ENCODE measurements around the gene ZNF280A. TPM values are rescaled to one million over a fixed set of nuclear protein-coding genes. Genes with fewer than 3 reads are reported as not detected.

Gene ZNF280A
- total and polyA plus RNA-seq, 2 of the 8 experiments (the other 6 are each of a cell fraction or from before 2014, with no cell fraction given), result 0.09 to 0.61 TPM

DNA sequence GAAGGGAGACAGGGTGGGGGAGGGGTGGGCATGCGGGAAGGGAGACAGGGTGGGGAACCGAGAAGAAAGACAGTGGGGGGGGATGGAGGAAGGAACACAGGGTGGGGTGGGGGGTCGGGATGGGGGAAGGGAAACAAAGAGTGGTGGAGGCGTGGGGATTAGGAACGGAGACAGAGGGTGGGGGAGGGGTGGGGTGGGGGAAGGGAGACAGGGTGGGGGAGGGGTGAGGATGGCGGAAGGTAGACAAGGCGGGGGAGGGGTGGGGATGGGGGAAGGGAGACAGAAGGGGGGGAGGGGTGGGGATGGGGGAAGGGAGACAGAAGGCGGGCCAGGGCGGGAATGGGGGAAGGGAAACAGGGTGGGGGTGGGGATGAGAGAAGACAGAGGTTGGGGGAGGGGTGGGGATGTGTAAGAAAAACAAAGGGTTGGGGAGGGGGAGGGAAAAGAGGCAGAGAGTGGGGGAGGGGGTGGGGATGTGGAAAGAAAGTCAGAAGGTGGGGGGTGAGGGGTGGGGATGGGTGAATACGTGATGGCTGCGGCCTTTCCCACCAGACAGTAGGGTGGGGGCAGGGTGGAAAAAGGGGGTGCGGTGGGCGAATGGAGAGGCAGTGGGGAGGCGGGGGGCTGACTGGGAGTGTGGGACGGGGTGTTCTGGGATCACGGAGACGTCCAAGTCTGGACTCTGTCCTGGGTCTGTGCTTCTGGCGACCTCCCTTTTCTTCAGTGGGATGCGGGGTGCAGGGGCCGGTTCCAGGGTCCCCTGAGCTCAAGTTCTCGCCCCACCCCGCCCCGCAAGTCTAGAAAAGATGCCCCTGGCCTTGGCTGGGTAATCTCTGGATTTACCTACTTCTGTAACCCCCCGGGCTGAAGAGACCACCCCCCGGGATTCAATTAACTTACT, 38.3 kb upstream of the ZNF280A start:
- ChIA-PET POLR2A (ENCODE audit: partially characterized antibody) (no interaction called here), CTCF (ENCODE audit: partially characterized antibody) (interaction anchor here (0.7 to 1.0 kb wide), 4 partner anchors 23 to 504 kb away, joined by 3 to 6 read pairs (median 4); no protein-coding TSS in a partner anchor)
- FAIRE-seq (no peak), DNase-seq (ENCODE audit: low read depth in 1 of 2, low spot score in 2 of 2) (no peak)
- H3K4me1 ChIP-seq (replicated peaks in 1 of 4; ENCODE audit: control insufficient read depth in 3 of 4, insufficient read depth in 4 of 4, low read length in 3 of 4), result no peaks in the 10 kb centered on the region
- H2AFZ ChIP-seq (ENCODE audit: low read length), result no peak overlapping the region
- no peak overlapping the region for H2BK12ac ChIP-seq (ENCODE audit: low read depth, low read length)
- H3K9me3 ChIP-seq (ENCODE audit: insufficient read depth in 2 of 2, low read depth in 1 of 2, low read length in 1 of 2), result peaks cover 13 to 39% of the 10 kb centered on the region in 2 experiments
- WGBS, 2 experiments (ENCODE audit: extremely low coverage in 1 of 2, insufficient coverage in 1 of 2, insufficient read length in 1 of 2, insufficient replicate concordance in 2 of 2, low coverage in 1 of 2, low lambda C conversion rate in 2 of 2, missing lambda C conversion rate in 1 of 2), result 85% methylated on average over 4 of the region's 25 CpGs; no CpG with 5 or more reads in 1 of the 2 experiments
- H3K36me3 ChIP-seq (ENCODE audit: control insufficient read depth in 2 of 4, insufficient read depth in 4 of 4, low read length in 3 of 4), result no peaks in the 10 kb centered on the region
- H3K23ac ChIP-seq (ENCODE audit: insufficient read length), result no peak overlapping the region
- no peak overlapping the region for H4K5ac ChIP-seq (ENCODE audit: insufficient read length, low read depth, low read length)
- no peaks in the 10 kb centered on the region for H3K79me1 ChIP-seq (ENCODE audit: low read depth, low read length)
- no peak overlapping the region for H4K91ac ChIP-seq (replicated peaks; ENCODE audit: insufficient read length, low read length)
- no peak overlapping the region for H2BK20ac ChIP-seq (ENCODE audit: low read length)
- no peak overlapping the region for H3K18ac ChIP-seq (ENCODE audit: extremely low read depth, low read length)
- no peak overlapping the region for H3K14ac ChIP-seq (ENCODE audit: insufficient read length)
- H3K27ac ChIP-seq (ENCODE audit: low read depth, low read length), result no peak overlapping the region
- no peaks in the 10 kb centered on the region for H3K79me2 ChIP-seq (ENCODE audit: control insufficient read depth in 1 of 2, insufficient read depth in 2 of 2, low read length in 2 of 2)
- H2BK120ac ChIP-seq (replicated peaks; ENCODE audit: low read depth, low read length), result no peak overlapping the region
- no peak overlapping the region for H2BK15ac ChIP-seq (ENCODE audit: low read length)
- H3K4me2 ChIP-seq (ENCODE audit: insufficient read depth in 1 of 2, low read depth in 2 of 2, low read length in 2 of 2), result no peak overlapping the region
- no peak overlapping the region for H4K8ac ChIP-seq (ENCODE audit: extremely low read depth, insufficient read depth, low read length)
- TF ChIP-seq EGR1 (IDR thresholded peaks at IDR 0.05; ENCODE audit: borderline replicate concordance, low read depth, low read length) (no peak), CBX8 (IDR thresholded peaks at IDR 0.05; ENCODE audit: borderline replicate concordance, low read depth, low read length) (no peak), POLR2A (IDR thresholded peaks at IDR 0.05; ENCODE audit: control extremely low read depth in 1 of 2, low read depth in 2 of 2, low read length in 2 of 2) (no peak), SRF (IDR thresholded peaks at IDR 0.05; ENCODE audit: low read depth, low read length) (no peak)
- TF ChIP-seq, protein P1, sequence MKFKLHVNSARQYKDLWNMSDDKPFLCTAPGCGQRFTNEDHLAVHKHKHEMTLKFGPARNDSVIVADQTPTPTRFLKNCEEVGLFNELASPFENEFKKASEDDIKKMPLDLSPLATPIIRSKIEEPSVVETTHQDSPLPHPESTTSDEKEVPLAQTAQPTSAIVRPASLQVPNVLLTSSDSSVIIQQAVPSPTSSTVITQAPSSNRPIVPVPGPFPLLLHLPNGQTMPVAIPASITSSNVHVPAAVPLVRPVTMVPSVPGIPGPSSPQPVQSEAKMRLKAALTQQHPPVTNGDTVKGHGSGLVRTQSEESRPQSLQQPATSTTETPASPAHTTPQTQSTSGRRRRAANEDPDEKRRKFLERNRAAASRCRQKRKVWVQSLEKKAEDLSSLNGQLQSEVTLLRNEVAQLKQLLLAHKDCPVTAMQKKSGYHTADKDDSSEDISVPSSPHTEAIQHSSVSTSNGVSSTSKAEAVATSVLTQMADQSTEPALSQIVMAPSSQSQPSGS (IDR thresholded peaks at IDR 0.05; ENCODE audit: low read length), result no peak
- peaks cover 0 to 28% (median 12%) of the 10 kb centered on the region in 4 experiments; a peak in 5 of 7 replicates for H3K27me3 ChIP-seq (replicated peaks in 1 of 4; ENCODE audit: control insufficient read depth in 3 of 4, extremely low read depth in 1 of 4, insufficient read depth in 3 of 4, low read length in 3 of 4)
- no peaks in the 10 kb centered on the region for H3K23me2 ChIP-seq (ENCODE audit: low read depth, low read length)
- H3K4me3 ChIP-seq (ENCODE audit: extremely low read depth in 1 of 4, insufficient read depth in 2 of 4, low read depth in 3 of 4, low read length in 4 of 4), result no peak overlapping the region
- H2BK5ac ChIP-seq (ENCODE audit: low read depth, low read length), result no peak overlapping the region
- H3K4ac ChIP-seq (replicated peaks; ENCODE audit: insufficient read length, low read depth, low read length), result no peak overlapping the region
- H3K56ac ChIP-seq (replicated peaks; ENCODE audit: insufficient read length, low read depth, low read length), result no peak overlapping the region
- H4K20me1 ChIP-seq (replicated peaks in 1 of 2; ENCODE audit: control insufficient read depth in 1 of 2, insufficient read depth in 2 of 2, low read length in 2 of 2), result no peaks in the 10 kb centered on the region
- H2AK5ac ChIP-seq (ENCODE audit: low read depth, low read length), result no peak overlapping the region
- H3K9ac ChIP-seq (replicated peaks in 1 of 4; ENCODE audit: extremely low read depth in 1 of 4, low read depth in 3 of 4, low read length in 3 of 4), result no peak overlapping the region

All from H1 (cell line).